Globus pallidus (tissue), 1 donor: ENCODE measurements around the gene TUBGCP6.

Experiments
- DNase-seq: peaks from one replicate; pipeline ENCODE4 v3.0.0-alpha.2; 2015; ENCODE audit warnings: low spot score

Gene TUBGCP6

DNA sequence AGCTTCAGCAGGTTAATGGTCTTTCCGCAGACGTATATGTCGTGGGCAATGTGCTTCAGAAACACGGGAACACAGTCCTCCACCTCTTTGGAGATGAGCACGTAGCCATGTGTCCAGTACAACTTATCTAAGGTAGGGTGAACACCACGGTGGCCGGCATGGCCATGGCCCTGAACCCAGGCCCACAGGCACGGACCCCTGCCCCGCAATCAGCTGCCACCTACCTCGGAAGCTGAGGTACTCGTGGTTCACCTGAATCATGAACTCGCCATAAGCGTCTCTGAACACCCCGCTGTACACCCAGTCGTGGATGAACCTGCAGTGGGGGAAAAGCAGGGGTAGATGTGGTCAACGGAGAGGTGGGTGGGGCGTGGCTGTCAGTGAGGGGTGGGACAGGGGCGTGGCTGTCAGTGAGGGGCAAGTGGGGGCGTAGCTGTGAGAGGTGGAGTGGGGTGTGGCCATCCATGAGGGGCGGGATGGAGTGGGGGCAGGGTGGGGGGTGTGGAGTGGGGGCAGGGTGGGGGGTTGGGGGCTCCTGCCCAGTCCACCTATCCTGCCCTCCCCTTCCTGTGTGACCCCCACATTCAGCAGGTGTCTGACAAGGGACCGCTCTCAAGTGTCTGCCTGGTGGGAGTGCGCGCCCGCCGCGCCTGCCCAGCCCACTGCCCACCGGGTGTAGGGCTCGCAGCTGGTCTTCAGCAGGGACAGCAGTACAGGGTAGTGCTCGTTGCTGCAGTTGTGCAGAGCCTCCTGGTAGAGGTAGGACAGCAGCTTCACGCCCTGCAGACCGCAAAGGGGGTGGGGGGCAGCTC is 18.6 kb downstream of the TUBGCP6 start:
- DNase-seq, result no peak

DNA sequence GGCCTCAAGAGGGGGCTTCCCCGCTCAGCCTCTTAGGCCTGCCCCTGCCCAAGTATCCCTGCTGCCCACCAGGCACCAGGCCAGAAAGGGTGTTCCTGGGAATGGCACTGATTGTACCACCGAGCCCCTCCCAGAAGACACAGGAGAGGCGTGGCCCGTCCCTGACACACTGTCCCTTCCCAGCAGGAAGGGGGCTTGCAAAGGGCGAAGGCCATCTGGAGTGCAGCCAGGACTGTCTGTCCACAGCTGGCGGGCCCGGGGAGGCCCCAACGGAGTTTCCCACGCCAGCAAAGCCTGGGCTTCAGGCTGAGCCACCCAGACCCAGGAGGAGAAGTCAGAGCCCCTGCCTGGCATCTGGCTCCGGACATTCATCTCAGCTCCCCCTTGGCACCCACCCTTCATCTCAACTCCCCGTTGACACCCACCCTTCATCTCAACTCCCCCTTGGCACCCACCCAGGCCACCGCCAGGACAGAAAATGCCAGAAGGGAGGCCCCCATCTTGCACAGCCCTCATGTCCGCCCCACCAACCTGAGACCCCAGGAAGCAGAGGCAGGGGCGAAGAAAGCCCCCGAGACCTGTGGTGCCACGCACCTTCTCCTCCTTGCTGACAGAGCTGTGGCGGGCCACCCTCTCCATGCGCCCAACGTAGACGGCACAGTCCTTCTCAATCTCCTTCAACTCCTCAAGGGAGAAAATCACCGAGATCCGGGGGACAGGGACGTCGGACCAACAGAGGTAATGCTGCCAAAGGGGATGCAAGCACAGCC is 19.4 kb downstream of the TUBGCP6 start:
- DNase-seq, result no peak

DNA sequence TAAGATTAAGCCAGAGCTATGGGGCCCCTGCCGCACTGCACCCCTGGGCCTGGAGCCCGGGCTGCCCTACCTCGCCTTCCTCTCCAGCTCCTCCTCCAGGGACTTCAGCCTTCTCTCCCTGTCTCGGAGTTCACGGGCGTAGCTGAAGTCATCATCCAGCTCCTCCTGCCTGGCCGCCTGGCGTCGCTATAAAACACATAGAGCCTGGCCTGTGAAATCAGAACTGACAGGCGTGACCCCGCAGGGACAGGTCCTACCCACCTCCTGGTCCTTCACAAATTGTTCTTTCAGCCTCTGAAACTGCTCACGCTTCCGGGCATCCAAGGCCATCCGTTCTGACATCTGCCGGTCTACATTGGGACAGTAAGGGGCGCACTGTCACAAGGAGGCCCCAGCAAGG is 20.8 kb downstream of the TUBGCP6 start:
- DNase-seq, result no peak

DNA sequence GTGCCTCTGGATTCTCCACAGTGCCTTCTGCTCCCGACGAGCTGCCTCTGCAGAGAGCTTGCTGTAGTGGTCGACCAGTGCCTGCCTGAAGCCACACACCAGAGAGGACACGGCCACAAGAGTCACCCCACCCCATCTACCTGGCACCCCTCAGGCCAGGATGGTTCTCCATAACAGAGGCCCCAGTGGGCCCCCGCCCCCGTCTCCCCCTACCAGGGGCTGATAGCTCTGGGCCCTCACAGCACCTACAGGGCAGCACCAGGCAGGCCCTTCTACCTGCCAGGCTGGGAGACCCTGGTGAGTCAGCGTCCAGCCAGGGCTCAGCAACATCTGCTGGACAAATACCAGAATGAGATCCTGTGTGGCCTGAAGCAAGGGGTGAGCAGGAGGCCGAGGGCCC is 22.3 kb downstream of the TUBGCP6 start:
- no peak for DNase-seq

DNA sequence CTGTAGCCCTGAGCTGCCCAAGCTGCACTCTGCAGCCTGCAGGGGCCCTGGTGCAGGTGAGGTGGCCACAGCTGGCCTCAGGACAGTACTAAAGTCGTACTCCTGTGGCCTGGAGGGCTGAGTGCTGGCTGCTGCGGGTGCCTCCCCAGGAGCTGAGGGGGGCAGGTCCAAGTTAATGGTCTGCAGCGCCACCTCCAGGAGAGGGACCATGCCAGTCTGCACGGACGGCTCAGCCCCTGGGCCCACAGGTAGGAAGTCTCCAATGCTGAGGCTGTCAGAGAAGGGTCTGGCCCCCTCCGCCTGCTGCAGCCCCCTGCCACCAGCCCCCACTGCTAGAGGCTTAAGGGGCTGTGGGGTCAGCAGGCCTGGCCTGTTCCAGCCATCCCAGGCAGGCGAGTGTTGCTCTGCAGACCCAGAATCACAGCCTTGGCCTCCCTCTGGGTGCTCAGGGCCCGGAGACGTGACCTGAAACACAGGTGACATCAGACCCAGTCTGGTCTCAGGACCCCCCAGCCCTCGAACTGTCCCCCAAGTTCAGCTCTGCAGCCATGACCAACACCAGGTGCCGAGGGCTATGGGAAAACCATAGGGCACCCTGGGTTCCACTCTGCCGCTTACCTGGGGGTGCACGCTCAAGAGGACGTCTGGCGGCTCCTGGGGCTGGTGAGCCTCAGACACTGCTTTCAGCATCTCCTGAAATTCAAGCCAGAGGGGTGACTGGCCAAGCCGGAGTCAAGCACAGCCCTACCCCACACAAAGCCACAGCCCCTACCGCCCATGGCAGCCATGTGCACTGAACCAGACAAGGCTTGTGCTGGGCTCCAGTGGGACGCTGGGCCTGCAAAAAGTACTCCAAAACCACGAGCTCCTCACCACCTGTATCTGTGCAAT is 23.2 kb downstream of the TUBGCP6 start:
- DNase-seq, result no peak

DNA sequence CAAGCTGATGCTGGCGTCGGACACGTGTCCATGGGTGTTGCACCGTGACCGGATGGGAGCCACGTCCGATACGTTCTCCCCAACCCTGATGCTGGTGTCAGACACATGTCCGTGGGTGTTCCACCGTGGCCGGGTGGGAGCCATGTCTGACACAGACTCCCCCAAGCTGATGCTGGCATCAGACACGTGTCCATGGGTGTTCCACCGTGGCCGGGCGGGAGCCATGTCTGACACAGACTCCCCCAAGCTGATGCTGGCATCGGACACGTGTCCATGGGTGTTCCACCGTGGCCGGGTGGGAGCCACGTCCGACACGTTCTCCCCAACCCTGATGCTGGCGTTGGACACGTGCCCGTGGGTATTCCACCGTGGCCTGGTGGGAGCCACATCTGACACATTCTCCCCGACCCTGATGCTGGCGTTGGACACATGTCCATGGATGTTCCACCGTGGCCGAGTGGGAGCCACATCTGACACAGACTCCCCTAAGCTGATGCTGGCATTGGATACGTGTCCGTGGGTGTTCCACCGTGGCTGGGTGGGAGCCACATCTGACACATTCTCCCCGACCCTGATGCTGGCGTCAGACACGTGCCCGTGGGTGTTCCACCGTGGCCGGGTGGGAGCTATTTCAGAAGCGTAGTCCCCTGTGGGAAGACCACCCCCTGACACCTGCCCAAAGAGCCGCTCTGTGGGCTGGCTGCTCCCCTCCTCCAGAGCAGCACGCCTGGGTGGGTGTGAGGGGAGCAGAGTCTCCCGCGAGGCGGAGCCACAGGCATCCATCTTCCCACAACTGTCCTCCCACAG is 24.0 kb downstream of the TUBGCP6 start:
- DNase-seq, result no peak

DNA sequence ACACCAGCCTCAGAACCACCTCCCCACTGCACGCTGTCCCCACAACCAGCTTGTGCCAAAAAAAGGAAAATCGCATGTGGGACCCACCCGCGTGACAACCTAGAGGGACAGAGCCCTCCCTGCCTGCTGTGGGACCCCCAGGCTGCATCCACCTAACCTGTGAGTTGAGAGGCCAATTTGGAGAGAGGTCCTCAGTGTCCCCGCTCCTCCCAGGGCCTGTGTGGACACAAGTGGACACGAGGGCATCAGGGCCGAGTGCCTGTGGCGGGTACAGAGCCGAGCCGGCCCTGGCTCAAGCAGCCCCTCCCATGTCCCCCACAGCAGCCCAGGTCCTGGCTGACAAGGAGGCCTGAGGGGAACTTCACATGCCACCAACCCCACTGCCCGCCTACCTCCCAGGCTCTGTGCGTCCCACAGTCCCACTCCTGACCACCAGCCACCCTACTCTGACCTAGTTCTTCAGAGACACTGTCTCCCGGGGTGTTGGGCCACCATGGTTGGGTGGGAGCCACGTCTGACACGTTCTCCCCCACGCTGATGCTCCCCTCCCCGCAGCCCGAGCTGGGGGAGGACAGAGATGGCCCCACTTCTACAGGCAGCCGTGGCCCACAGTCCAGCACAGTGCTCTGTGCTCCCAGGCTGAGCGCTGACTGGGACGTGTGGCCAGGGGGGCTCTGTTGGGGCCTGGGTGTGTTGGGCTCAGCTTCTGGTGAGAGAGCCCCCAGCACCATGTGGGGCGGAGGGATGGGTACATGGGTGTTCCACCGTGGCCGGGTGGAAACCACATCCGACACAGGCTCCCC is 24.8 kb downstream of the TUBGCP6 start:
- no peak for DNase-seq

DNA sequence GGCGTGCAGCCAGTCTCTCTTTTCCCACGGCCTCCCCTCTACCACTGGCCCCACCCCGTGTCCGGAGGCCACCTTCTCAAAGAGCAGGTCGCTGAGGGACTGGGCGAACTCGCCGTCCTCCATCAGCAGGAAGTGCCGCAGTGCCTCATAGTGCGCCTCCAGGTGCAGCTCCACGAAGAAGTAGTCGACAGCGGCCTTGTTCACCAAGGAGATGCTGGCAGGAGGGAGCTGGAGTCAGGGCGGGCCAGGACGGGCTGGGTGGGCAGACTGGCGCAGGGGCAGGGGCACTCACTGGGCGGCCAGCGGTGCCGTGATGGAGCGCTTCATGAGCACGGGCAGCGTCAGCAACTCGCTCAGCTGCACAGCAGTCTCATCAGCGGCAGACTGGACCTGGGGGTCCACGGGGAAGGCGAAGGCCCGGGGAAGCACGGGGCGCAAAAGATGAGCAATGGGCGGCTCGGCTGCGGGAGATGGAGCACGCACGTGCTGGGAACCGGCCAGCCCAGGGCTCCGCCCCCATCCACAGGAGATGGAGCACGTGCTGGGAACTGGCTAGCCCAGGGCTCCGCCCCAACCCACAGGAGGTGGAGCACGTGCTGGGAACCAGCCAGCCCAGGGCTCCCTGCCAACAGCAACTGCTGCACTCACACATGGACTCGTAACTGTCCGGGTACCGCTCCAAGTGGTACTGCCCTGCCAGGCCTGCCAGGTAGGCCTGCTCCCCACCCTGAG is 25.7 kb downstream of the TUBGCP6 start:
- no peak for DNase-seq

DNA sequence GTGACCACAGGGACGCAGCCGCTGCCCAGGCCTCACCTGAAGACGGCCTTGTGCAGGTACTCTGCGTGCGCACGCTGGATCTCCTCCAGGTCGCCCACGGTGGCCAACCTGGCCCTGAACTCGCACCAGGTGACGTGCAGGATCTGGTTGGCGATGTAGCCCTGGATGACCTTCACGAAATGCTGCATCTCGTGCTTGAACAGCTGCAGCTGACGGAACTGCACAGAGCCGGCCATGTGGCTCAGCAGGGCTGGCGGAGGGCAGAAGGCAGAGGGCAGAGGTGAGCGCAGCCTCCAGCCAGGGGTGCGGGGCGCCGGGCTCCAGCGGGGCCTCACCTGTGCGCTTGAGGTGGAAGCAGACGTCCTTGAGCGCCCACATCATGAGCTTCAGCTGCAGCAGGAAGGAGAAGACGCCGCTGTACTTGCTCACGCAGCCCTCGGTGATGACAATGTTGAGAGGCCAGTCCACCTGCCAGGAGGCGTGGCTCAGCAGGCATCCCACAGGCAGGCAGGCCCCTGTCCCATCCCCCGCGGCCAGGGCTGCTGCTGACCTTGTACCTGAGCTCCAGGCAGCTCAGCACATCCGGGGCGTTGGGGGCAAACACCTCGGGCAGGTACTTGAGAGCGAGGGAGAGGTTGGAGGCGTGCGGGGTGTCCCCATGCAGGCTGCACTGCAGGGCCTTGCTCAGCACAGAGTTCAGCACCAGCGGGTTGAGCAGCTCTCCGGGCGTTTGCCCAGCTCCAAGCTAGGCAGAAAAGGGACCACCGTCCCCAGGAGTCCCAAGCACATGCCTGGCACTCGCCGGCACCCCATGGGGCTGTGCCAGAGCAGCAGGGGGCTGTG is 26.4 kb downstream of the TUBGCP6 start:
- DNase-seq, result no peak

DNA sequence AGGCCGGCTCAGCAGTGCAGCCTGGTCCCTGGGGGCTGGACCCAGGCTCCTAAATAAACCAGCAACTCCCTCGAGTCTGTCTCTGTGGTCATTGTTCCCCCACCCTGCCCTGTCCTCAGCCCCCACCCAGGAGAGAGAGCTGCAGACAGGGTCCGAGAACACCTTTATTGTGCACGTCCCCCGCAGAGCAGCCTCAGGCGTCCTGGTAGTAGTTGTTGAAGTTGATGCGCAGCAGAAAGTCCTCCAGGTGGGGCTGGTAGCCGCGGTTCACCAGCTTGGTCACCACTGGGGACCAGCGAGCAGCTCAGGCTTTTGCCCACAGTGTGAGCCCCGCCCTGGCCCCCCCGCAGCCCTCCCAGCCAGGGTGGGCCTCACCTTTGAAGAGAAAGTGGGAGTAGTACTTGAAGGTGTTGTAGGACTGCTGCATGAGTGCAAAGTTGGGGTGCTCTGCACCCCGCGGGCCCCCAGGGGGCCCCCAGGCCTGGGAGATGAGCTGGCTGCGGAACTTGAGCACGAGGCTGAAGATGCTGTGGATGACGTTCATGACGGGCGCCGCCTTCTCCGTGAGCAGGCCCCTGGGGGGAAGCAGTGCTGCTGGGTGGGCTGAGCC is 27.2 kb downstream of the TUBGCP6 start:
- no peak for DNase-seq

DNA sequence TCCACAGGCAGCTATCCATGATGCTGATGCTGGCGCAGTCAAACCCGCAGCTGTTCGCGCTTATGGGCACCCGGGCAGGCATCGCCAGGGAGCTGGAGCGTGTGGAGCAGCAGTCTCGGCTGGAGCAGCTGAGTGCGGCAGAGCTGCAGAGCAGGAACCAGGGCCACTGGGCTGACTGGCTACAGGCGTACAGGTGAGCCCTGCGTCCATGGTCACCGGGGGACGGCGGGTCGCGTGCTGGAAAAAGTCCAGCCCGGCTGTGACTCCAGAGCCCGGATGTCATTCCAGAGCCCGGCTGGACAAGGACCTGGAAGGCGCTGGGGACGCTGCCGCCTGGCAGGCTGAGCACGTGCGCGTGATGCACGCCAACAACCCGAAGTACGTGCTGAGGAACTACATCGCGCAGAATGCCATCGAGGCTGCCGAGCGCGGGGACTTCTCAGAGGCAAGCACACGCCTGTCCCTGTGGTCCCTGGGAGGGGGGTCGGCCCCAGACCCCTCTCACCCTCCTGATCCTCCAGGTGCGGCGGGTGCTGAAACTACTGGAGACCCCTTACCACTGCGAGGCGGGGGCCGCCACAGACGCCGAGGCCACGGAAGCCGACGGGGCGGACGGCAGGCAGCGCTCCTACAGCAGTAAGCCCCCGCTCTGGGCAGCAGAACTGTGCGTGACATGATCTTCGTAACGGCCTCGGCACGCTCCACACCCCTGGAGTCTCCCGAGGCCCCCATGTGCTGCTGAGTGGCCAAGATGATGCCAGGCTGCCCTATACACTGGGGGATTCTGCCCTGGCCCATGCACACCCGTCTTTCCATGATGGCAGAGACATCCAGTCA is 27.9 kb downstream of the TUBGCP6 start:
- DNase-seq, result no peak

DNA sequence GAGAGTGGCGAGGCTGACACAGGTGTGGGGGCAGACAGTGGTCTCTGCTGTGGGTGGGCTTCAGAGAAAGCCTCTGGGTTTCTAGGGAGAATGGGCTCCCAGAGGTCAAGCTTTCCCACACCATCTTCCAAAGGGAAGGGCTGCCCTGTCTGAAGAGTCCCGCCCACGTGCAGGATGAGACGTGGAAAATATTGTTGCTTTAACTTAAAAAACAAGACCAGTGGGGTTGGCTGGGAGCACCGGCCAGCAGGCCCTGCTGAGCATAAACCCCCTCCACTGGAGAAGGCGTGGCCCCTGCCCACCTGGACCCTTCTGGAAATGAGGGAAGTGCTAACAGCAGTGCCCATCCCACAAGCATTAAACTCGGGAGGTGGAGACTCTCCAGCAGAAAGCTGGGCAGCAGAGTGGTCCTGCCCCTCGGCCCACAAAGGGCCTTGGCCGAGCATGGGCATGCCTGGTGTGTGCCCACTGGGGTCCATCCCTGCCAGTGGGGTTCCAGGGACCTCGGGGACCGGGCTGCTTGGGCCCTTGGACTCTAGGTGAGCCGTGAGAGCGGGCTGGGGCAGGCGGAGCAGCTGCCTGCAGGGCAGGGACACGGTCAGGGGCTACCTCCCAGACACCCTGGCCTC is 28.7 kb downstream of the TUBGCP6 start:
- no peak for DNase-seq

DNA sequence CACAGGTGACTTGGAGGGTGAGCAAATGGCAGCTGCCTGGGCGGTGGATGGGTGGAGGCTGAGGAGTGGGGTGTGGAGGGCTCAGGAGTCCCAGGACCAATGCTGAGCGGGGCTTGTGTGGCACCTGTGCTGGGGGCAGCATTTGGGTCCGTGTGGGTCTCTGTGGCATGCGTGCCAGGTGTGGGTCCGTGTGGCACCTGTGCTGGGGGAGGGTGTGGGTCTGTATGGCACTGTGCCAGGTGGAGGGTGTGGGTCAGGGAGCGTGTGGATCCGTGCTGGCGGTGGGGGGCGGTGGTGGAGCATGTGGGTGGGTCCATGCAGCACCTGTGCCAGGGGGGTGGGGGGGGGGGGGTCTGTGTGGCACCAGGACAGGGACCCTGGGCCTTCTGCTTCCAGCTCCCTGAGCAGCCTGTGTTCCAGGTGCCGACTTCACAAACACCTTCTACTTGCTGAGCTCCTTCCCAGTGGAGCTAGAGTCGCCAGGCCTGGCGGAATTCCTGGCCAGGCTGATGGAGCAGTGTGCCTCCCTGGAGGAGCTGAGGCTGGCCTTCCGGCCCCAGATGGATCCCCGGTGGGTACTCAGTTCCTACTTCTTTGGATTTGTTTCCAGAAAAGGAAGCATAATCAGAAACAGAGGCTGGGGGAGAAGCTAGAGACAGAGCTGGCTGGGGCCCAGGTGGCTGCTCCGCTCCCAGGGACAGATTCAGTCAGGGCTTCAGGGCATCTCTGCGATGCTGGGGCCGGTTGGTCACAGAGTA is 29.3 kb downstream of the TUBGCP6 start:
- no peak for DNase-seq

DNA sequence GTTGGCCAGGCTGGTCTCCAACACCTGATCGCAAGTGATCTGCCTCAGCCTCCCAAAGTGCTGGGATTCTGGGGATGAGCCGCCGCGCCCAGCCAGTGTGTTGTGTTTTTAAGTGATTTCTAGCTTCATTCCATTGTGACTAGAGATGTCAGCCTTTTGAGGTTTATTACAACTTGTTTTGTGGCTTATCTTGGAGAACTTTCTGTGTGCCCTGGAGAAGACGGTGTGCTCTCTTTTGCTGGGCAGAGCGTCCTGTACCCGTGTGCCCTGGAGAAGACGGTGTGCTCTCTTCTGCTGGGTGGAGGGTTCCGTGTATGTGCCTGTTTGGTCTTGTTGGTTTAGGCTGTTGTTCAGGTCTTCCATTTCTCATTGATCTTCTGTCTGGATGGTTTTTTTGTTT is 31.6 kb downstream of the TUBGCP6 start:
- no peak for DNase-seq

DNA sequence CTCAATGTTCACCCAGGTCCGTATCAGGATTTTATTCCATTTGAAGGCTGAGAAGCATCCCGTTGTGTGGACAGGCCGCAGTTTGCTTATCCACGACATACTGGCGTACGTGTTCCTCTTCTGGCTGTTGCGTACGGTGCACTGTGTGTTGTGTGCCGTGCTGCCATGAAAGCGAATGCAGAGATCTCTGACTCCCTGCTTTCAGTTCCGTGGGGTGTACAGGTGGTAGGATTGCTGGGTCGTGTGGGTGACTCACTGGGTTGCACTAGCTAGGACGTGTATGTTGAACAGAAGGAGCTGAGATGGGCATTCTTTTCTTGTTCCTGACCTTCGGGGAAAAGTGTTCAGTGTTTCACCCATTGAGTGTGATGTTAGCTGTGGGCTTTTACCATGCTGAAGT is 33.7 kb downstream of the TUBGCP6 start:
- no peak for DNase-seq

DNA sequence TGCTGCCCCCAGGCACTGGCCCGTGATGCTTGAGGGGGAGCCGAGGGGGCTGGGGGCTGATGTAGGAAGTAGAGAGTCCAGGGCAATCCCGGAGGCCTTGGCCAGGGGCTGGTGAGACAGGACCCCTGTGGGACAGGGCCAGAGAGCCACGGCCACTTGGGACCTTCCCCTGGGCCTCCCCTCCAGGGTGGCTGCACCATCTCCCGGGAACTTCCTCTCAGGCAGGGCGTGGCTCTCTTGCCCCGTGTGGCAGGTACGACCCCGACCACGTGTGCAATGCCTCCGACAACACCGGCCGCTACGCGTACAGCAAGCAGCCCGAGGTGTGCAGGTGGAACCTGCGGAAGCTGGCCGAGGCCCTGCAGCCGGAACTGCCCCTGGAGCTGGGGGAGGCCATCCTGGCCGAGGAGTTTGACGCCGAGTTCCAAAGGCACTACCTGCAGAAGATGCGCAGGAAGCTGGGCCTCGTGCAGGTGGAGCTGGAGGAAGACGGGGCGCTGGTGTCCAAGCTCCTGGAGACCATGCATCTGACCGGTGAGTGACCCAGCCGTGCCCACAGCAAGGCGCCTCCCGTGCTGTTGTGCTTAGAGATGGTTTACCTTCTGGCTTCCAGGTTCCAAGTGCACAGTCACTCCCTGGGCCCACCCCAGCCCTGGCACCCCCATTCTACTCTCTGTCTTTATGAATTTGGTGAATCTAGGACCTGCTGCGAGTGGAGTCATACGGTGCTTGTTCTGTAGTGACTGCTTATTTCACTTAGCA is 34.3 kb downstream of the TUBGCP6 start:
- no peak for DNase-seq
